ENCODE data around the gene IQCE.

Gene IQCE

GRCh38 chr7:2603044-2603965 is 44.5 kb downstream of the IQCE start:
- DNase-seq: no peak

GRCh38 chr7:2604608-2605174 is 45.9 kb downstream of the IQCE start:
- peak in 2 of 3 experiments; percentile 90 to 94 for DNase-seq

DNA sequence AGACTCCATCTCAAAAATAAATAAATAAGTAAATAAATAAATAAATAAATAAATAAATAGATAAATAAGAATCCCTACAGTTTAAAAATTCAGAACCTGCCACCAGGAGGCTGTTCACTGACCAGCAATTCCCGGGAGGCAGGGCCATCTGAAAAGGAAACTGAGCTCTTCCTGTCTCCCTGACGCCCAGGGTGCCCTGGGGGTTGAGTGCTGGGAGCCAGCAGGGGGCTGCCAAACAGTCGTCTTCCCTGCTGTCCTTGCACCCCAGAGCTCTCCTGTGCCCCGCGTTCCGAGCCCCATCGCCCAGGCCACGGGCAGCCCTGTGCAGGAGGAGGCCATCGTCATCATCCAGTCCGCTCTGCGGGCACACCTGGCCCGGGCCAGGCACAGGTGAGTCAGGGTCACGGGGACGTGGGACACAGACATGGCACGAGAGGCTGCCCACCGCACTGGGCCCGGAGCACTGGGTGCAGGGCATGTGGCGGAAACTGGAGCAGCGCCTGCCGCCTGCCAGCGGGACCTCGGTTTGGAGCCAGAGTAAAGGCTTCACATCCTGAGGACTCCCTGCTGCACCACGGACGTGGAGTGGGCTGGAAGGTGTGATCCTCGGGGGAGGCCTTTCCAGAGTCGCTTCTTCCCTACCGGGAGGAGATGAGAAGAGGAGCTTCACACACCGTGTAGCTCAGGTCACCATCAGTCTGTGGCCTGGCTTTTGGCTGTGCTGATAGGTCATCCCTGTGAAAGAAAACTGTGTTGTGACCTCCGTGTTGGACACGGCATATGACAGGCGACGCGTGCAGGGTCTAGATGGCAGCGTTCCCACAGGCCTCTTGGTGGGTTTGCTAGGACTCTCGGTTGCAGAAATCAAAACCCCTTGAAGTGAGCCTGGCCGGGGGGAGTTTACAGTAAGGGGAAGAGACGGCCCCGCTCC is 47.1 kb downstream of the IQCE start:
- peak in 1 of 3 experiments; percentile 11 for DNase-seq

DNA sequence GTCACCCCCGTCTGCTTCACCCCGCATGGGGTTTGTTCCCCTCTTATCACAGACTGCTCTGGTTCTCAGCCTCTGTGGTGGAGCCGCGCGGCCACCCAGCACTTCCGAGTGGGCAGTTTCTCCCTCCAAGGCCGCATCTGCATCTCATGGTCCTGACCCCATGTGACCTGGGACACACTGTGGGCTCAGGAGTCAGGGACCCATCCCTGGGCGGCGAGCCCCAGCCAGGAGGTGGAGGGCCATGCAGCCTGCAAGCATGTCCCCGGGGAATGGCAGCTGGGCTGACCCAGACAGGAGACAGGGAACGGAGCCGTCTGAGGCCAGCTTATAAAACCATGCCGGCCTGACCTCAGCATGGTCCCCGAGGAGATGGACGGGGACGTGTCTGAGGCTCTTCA is 47.8 kb downstream of the IQCE start:
- DNase-seq: no peak

DNA sequence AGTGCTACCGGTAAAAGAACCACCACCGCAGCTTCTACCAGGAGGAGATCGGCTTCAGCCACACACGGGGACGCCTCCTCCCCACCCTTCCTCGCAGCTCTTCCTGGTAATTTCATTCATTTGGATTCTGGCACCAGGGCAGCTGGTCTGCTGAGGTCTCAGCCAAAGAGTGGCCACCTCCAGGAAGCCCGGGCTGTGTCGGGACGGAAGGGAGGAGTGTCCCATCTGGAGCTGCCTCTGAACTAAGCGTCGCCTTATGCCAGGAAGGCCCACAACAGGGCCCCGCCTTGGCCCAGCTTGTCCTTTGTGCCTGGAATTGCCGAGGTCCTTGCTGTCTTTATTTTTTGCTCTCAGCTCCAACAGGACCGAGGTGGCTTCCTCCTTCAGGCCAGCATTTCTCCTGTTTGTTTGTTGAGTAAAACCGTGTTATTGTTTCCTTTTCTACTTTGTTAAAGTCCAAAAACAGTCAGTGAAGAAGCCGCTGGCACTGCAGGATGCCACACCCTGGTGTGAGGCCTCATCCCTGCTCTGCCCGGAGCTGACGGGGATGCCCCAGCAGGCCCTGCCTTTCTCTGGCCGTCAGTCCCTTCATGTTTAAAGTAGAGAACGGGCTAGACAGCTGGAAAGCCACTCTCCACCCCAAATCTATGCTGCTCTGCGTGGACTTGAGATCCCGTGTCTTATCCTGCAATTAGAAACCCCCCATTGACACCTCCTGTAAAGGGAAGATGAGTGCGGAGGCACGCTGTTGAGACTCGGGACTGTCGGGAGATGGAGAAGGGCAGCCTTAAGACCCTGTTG is 48.5 kb downstream of the IQCE start:
- no peak for DNase-seq

- DNase-seq: no peak
Measured at GRCh38 chr7:2607923-2608904, 49.4 kb downstream of the IQCE start.

DNA sequence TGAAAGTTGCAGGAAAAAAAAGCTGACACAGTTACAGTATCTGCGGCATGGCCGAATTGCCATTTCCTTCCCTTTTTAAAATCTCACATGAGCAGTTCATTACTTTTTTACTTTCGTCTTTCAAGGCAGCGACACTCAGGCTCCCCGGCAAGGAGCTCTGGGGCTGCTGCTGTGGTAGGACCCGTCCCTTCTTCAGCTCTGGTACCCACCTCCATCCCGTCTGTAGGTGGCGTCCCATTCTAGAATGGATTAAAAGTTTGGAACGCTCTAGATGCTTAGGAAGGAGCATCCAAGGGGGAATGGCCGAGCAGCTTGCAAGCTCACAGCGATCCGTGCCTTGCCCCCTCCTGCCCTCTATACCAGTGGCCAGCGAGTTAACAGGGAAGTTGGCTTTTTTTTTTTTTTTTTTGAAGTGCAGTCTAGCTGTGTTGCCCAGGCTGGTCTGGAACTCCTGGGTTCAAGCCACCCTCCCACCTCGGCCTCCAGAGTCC is 50.2 kb downstream of the IQCE start:
- no peak for DNase-seq

GRCh38 chr7:2609646-2610045 is 50.9 kb downstream of the IQCE start:
- DNase-seq: peak in 1 of 3 experiments; percentile 6

DNA sequence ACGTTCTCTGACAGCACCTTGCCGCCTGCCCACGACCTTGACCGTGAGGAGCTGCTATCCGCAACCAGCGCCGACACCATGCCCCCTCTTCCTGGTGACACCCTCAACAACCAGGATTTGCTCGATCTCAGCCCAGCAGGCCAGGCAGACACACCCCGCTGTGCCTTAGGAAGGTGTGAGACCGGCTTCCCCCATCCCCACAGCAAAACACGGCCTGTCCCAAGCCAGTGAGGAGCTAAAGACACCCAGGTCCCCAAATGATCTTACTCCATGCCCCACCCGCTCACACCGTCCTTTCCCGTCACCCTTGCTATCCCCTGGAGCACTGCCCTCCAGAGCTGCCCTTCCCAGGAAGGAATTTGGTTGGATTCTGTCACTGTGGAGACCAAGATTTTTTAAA is 51.7 kb downstream of the IQCE start:
- no peak for DNase-seq

- DNase-seq: no peak
Measured at GRCh38 chr7:2610898-2611297, 52.1 kb downstream of the IQCE start.

DNA sequence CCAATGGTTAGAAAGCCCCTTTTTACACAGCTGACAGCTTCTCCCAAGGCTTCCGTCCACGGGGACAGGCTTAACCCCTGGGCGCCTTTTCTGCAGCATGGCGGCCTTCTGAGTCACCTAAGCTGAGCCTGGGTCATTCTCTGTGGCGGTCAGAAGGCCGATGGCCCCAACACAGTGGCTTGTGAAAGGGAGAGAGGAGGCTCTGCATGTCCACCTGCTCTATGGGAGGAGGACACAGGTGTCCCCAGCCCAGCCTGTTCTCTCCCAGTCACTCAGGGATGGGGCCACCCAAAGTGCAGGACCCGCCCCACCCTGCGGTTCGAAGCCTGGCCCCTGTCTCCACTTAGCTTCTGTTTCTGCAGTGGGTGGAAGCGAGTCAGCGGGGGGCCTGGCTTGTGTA is 52.6 kb downstream of the IQCE start:
- no peak for DNase-seq

- DNase-seq: no peak
Measured at GRCh38 chr7:2611922-2612321, 53.1 kb downstream of the IQCE start.

GRCh38 chr7:2612445-2613097 is 53.8 kb downstream of the IQCE start:
- DNase-seq: peak in 2 of 3 experiments; percentile 17 to 41

- peak in 2 of 3 experiments; percentile 40 to 52 for DNase-seq
Measured at GRCh38 chr7:2613098-2613930, 54.5 kb downstream of the IQCE start.

- DNase-seq: peak in 1 of 3 experiments; percentile 28
Measured at GRCh38 chr7:2613931-2614600, 55.3 kb downstream of the IQCE start.

DNA sequence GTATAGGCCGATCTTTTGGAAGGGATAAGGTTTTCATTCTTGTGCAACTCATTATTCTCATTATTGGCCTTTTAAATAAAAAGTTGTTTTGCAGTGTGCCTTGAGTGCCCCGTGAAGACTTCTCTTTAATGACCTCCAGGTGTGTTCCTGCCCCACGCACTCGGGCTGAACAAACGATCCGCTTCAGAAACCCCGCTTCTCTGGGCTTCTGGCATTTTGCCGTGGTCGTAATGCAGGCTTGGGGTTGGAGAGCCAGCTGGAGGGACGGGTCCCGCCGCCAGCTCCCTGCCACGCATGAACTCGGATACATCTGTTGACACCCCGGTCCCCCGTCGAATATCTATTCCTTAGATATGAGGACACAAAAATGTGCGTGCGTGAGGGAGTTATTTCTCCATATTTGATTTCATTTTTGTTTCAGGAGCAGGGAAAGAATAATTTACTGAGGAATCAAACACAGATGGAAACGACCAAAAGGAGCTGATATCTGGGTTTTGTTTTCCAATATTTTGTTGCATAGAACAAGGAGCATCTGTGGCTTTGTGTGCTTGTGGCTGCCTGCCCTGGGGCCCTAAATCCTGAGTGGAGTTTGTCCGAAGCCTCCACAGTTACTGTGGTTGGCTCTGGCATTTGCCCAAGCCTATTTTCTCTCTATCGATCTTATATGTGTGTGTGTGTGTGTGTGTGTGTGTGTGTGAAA is 56.0 kb downstream of the IQCE start:
- DNase-seq: peak in 1 of 3 experiments; percentile 28

DNA sequence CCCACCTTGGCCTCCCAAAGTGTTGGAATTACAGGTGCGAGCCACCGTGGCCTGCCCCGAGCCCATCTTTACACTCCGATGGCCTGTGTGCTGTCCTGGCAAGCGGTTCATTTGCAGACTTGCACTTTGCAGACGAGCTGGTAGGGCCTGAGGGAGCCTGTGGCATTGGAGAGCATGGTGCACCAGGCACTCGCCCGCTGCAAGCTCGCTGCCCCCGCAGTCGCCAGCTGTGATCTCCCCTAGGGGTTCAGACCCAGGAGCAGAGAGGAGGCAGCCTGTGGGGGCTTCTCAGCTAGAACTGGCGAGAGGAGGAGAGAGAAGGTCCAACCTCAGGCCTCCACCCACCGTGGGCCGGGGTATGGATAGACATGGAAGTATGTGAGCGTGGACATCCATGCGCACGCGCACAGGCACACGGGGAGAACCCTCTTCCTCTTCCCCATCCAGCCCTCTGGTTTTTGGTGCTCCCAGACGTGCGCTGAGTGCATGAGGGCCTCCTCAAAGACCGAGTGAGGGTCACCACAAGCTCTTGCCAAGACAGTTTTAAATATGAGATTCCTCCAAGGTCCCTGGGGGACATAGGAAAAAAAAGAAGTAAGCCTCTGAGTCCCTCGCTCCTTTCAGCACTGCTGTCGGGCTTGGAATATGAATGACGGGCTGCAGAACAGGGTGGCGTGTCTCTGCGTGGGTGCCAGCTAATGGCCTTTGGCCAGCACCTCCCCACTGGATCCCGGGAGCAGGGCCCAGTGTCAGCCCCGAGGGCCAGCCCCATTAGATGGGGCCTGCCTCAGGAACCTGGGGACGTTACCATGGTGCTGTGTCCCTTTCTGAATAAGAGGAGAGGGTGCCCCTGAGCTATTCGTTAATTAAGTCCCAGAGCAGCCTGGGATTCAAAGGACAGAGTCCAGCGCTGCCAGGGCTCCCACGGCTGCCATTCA is 57.9 kb downstream of the IQCE start:
- DNase-seq: no peak
